Mucosa of descending colon (tissue), 3 donors: Measurements from ENCODE around the gene METTL9. TPM values are rescaled to one million over a fixed set of nuclear protein-coding genes. Genes with fewer than 3 reads are reported as not detected.

Source experiments
- ATAC-seq: fragments of 200-7000 bp; cut with Tn5 transposase; one replicate; pipeline ENCODE4 v1.9.1; 2020; ENCODE audit warnings: mild to moderate bottlenecking, moderate library complexity
- DNase-seq, 3 donors: peaks; one replicate each; pipeline ENCODE4 v3.0.0-alpha.2; 2020
- H3K36me3 ChIP-seq: fragments of 200-600 bp; one replicate; pipeline ENCODE4 v1.8.0; 2021; ENCODE audit warnings: low read depth, mild to moderate bottlenecking
- H3K4me1 ChIP-seq: fragments of 200-600 bp; one replicate; pipeline ENCODE4 v1.8.0; 2021; ENCODE audit warnings: low read depth, mild to moderate bottlenecking
- H3K4me3 ChIP-seq: fragments of 200-600 bp; one replicate; pipeline ENCODE4 v1.8.0; 2021; ENCODE audit warnings: mild to moderate bottlenecking
- H3K9me3 ChIP-seq: fragments of 200-600 bp; one replicate; pipeline ENCODE4 v1.8.0; 2021; ENCODE audit warnings: mild to moderate bottlenecking
- CTCF ChIP-seq: fragments of 200-600 bp; IDR thresholded peaks from one replicate; pipeline ENCODE4 v1.8.0; 2022; ENCODE audit warnings: antibody characterized with exemption, mild to moderate bottlenecking
- intact Hi-C, 2 donors: fragments of 100-400 bp; cut with DNase I in 1 of 2; cut with micrococcal nuclease in 1 of 2; formaldehyde crosslinking; loops; one replicate each; pipeline versions ENCODE4 v1.11.0 to v1.11.1; 2022; cut with DNase I, micrococcal nuclease
- total RNA-seq, 3 donors: library from RNA; stranded (reverse); fragmentation: NEBNext Ultra II Directional in 2 of 3; extraction: Animal tissue kit (Norgen Biotek cat#: 25700) in 2 of 3; gene quantifications; one replicate each; pipeline versions ENCODE4 v1.2.1 to v1.2.4, GENCODE V29; 2021 to 2023
- donor health status: DM: no; HTN: no; CAD: no; lungs with moderate emphysema.
- donor health status: DM: no; HTN: no; CAD: no.
- donor health status: DM: no; HTN: yes; CAD: no.

METTL9 gene
- total RNA-seq, 3 donors from 2014 or later = 60.8 to 76.5 (median 62.8) TPM

- ATAC-seq = no peak
- Histone ChIP-seq H3K36me3 (no peaks in the 10 kb centered on the region), H3K9me3 (no peaks in the 10 kb centered on the region), H3K4me3 (no peak overlapping the region), H3K4me1 (peaks cover 7% of the 10 kb centered on the region)
- intact Hi-C loops = no loop called here
- TF ChIP-seq CTCF = no peak
- no peak for DNase-seq
Observed at GRCh38 chr16:21610006-21610544, 10.7 kb downstream of the METTL9 start.

- no peak overlapping the region for H3K4me3 ChIP-seq
- DNase-seq (no peak), ATAC-seq (no peak)
- intact Hi-C loops = no loop called here
- TF ChIP-seq CTCF = no peak
- peaks cover 7% of the 10 kb centered on the region for H3K4me1 ChIP-seq
- H3K36me3 ChIP-seq = no peaks in the 10 kb centered on the region
- no peaks in the 10 kb centered on the region for H3K9me3 ChIP-seq
Observed at GRCh38 chr16:21610766-21611165, 11.4 kb downstream of the METTL9 start.

GRCh38 chr16:21611198-21611555 is 11.8 kb downstream of the METTL9 start:
- Histone ChIP-seq H3K36me3 (no peaks in the 10 kb centered on the region), H3K9me3 (no peaks in the 10 kb centered on the region), H3K4me1 (peaks cover 4% of the 10 kb centered on the region), H3K4me3 (no peak overlapping the region)
- no peak for TF ChIP-seq CTCF
- intact Hi-C loops = no loop called here
- no peak for ATAC-seq
- no peak for DNase-seq

GRCh38 chr16:21611556-21612384 is 12.4 kb downstream of the METTL9 start:
- Histone ChIP-seq H3K36me3 (no peaks in the 10 kb centered on the region), H3K9me3 (no peaks in the 10 kb centered on the region), H3K4me3 (no peak overlapping the region), H3K4me1 (peaks cover 4% of the 10 kb centered on the region)
- TF ChIP-seq CTCF = no peak
- ATAC-seq (no peak), DNase-seq (no peak)
- intact Hi-C loops = no loop called here

- TF ChIP-seq CTCF = no peak
- DNase-seq = no peak
- no peaks in the 10 kb centered on the region for H3K36me3 ChIP-seq
- intact Hi-C loops = no loop called here
- no peak overlapping the region for H3K4me3 ChIP-seq
- no peak for ATAC-seq
- H3K4me1 ChIP-seq = peaks cover 4% of the 10 kb centered on the region
- no peaks in the 10 kb centered on the region for H3K9me3 ChIP-seq
Observed at GRCh38 chr16:21613361-21613760, 14.0 kb downstream of the METTL9 start.
